LoVo (cell line): ENCODE data around the gene KRT9.
"Not testable (repeated sequence)": the region's sequence is repeated elsewhere in the genome, so short reads cannot be mapped to it uniquely, and the experiment has no call there.

ENCODE experiments used
- DNase-seq: peaks from one replicate; pipeline ENCODE4 v3.0.0-alpha.2; 2016; ENCODE audit warnings: low spot score

The KRT9 gene

GRCh38 chr17:41602524-41602923, 30.7 kb upstream of the KRT9 start:
- peak; percentile 39 for DNase-seq

GRCh38 chr17:41600318-41600717, 28.5 kb upstream of the KRT9 start:
- DNase-seq: no peak

DNA sequence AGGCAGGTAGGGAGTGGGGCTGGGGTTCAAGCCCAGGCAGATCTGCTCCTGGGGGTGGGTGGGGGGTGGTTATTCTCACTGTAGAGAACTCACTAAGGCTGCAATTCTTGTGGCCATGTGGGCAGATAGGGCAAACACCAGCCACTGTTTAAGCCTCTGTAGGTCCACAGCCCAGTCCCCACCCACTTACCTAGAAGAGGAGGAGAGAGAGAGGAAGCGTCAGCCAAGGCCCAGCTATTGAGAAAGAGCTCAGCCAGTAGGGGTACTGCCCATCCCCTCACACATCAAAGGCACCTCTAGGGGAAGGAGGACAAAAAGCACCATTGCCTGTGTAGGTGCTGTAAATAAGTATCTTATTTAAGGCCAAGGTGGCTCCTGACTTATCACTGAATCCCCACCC, 27.8 kb upstream of the KRT9 start:
- DNase-seq: no peak

DNA sequence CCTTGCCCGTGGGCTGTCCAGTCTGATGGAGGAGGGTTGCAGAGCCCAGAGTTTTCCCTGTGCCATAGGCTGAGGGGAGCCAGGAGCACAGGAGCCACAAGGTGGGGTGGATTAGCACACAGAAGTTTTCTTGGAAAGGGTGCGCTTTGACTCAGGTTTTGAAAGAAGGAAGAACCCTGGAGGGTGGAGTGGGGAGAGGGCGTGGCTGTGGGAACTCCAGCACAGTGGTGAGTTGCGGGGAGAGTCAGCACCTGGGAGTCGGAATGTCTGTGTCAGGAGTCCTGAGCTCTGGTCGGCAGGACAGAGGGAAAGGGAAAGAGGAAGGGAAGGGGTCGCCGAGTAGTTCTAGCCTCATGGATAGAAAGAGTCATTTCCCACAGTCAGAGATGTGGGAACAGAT, 23.7 kb upstream of the KRT9 start:
- DNase-seq: no peak

- no peak for DNase-seq
These were observed 22.6 kb upstream of the KRT9 start for GRCh38 chr17:41594363-41594915.

- no peak for DNase-seq
These were observed 21.6 kb upstream of the KRT9 start for GRCh38 chr17:41593306-41593981.

DNA sequence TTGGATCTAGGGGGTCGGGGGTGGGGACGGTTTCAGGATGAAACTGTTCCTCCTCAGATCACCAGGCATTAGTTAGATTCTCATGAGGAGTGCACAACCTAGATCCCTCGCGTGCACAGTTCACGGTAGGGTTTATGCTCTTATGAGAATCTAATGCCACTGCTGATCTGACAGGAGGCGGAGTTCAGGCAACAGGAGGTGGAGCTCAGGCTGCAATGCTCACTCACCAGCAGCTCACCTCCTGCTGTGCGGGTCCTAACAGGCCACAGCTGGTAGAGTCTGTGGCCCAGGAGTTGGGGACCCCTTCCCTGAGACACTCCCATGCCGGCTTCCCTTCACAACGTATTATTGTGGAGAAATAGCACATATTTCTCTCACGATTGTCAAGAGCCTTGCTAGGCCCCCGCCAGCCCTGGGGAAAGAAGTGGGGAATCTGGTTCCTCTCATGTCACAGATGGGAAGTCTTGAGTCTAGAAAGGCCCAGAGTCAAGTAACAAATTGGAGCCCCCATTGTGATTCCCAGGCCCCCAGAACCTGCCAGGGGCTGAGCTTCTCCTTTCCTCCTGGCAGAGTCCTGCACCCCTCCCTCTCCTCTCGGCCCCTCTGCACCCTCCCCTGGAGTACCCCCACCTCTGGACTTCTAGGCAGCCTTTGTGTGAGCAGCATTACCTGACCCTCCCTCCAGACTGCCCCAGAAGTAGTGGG, 20.9 kb upstream of the KRT9 start:
- DNase-seq: no peak

DNA sequence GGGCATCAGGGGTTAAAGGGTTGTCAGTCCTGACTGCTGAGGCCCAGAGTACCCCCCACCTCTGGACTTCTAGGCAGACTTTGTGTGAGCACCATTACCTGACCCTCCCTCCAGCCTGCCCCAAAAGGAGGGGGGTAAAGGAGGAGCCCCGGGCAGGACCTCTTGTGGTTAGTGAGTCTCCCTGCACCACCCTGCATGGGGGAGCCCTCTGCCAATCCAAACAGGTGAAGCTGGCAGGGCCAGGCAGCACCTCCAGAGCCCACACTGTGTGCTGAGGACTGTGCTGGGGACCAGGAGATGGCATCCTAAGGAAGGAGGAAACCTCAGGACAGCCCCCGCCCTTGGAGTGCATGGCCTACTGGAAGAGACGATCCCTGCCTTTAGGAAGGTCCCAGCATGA, 17.4 kb upstream of the KRT9 start:
- no peak for DNase-seq

GRCh38 chr17:41588126-41588810, 16.4 kb upstream of the KRT9 start:
- DNase-seq: no peak

- DNase-seq: no peak
These were observed 15.1 kb upstream of the KRT9 start, which contains the start of gene KRT14 for GRCh38 chr17:41586863-41587495. Gene KRT14, minus strand, starts transcription at chr17:41586895. Its CDS starts 61 bp downstream, at chr17:41586834.

DNA sequence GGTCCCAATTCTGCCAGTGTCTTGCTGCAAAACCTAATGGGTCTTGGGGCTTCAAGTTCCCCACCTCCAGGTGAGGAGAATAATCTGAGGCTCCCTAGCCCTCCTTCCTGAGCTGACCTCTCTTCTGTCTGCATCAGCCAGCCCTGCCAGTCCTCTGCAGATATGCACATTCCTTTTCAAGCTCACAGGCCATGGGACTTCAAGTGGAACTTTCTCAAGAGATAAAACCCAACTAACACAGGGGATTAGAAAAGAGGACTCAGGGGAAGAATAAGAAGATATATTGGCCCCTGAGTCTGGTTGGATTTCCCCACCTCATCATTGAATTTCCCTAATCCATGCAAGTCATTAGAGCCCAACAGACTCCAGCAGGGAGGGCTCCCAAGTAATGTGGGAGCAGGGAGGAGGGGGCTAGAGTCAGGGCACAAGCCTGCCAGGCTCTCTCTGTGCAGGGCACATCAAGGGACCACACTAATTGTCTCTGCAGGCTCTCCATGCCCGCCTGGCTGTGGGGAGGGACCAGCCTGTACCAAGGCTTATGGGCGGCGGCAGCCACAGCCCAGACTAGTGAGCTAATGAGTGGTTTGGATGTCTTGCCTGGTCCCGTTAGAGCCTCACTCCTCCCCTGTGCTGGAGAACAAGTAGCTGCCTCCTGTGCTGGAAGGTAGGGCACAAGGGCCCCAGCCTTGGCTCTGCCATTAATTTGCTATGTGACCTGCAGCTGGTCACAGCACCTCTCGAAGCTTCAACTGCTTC, 13.6 kb upstream of the KRT9 start:
- no peak for DNase-seq

DNA sequence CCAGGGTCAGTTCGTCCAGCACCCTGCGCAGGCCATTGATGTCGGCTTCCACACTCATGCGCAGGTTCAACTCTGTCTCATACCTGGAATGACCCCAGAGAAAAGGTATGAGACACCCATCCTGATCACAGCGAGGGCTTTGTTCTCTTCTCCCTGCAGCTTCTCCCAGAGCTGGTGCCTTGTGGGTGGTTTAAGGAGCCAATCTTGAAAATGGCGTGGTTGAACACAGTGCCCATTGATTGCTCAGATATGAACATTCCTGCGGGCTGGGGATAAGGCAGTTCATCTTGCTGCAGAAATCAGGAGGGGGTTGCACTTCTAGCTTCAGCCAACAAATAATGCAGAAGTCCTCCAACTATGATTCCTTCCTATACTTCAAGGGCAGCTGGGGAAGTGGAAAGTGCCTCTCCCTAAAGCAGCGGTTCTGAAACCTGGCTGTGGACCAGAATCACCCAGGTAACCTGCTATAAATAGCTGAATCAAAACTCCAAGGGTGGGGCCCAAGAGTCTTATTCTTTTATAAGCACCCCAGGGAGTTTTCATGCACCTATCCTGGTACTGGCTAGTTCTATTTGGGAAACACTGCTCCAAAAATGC, 12.6 kb upstream of the KRT9 start:
- not testable (repeated sequence) for DNase-seq

DNA sequence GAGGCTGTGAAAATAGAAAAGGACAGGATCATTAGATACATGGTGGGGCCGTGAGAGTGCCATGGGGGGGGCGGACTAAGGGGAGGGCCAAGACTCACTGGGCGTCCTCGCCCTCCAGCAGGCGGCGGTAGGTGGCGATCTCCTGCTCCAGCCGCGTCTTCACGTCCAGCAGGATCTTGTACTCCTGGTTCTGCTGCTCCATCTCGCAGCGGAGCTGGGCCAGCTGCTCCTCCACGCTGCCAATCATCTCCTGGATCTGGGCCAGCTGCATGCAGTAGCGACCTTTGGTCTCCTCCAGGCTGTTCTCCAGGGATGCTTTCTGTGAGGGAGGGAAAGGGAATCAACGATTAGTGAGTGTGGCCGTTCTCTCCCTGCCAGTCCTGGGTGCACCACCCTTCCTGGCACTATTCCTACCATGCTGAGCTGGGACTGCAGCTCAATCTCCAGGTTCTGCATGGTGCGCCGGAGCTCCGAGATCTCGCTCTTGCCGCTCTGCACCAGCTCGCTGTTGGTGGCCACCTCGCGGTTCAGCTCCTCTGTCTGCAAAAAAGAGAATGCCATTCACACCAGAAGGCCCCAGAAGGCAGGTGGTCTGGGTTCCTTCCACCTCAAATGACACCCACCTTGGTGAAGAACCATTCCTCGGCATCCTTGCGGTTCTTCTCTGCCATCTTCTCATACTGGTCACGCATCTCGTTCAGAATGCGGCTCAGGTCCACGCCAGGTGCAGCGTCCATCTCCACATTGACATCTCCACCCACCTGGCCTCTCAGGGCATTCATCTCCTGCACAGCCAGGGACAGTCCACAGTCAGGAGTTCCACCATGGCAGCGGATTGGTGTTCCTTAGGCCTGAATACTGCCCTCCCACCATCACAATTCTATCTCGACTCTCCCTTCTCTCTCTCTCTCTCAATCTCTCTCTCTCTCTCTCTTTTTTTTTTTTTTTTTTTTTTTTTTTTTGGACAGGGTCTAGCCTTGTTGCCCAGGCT, 11.6 kb upstream of the KRT9 start:
- DNase-seq: peak; percentile 23

GRCh38 chr17:41582061-41582968, 10.5 kb upstream of the KRT9 start:
- DNase-seq: not testable (repeated sequence)

DNA sequence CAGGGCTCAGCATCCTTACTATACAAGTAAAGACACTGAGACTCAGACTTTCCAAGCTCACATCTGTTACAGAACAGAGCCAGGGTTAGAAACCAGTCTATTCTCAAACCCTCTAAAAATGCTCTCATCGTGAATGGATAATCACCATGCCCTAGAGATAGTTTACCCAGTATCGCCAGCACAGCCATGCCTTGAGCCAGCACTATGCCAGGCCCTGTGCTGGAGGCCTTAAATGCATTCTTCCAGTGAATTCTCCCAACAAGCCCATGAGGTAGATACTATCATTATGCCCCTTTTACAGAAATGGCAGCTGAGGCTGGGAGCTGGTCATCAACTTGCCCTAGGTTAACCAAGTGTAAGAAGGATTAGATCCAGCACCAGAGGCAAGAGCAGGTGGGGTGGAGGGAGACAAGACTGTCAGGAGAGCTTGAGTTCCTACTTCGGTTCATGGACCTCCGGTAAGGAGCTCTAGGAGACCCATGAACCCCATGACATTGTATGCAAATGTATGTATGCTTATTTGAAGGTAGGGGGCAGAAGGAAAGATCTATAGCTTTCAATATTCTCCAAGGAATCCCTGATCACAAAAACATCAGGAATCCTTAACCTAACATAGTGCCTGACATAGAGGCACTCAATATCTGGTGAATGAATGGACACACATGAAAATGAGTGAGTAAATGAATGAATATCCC, 9.7 kb upstream of the KRT9 start:
- DNase-seq: no peak

DNA sequence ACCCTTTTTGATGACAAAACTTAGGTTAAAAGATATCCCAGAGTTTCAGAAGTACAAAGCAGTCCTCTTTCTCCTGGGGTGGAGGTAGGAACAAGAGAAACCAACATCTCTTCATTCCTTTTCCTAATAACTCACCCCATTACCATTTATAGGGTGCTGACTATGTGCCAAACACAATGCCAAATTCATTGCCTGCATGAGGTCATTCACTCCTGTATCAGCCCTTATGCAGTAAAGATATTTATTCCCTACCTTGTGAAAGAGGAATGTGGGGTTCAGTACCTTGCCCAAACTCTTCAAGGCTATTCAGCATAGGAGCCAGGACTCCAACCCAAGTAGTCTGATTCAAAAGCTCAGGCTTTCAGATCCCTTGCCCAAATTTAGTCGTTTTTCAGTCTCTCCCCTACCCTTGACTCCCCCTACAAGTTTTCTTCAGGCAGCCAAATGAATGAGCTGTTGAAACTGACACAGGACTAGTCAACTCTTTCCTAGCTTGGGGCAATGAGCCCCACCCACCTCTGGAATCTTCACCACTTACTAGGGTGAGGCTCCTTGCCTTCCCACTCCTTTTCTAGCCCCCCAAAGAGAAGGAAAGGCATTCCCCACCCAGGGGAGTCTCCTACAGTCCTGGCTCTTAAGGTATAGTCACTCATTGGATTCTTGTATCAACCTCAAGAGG, 9.0 kb upstream of the KRT9 start:
- DNase-seq: peak; percentile 50

GRCh38 chr17:41580244-41580575, 8.4 kb upstream of the KRT9 start:
- no peak for DNase-seq
